ENCODE measurements around the gene LEMD3. TPM values are rescaled to one million over a fixed set of nuclear protein-coding genes. Genes with fewer than 3 reads are reported as not detected.

The LEMD3 gene
- 10 to 100 TPM; 33.7 to 46.1 (median 41.0) TPM for polyA plus RNA-seq (ENCODE audit: insufficient read length in 4 of 4)

GRCh38 chr12:65169320-65170208, at the start of gene LEMD3:
Gene LEMD3, plus strand, starts transcription at chr12:65169583. Its CDS starts 14 bp downstream, at chr12:65169597.
- DNase-seq (ENCODE audit: low read depth in 4 of 4, low spot score in 3 of 4), result peak; percentile 90 to 93 (median 92)

GRCh38 chr12:65121049-65121955, 48.1 kb upstream of the LEMD3 start, which contains the start of gene WIF1:
Gene WIF1, minus strand, starts transcription at chr12:65121305. Its CDS starts 114 bp downstream, at chr12:65121191.
- DNase-seq (ENCODE audit: low read depth in 4 of 4, low spot score in 3 of 4), result peak in 1 of 4 donors; percentile 21

GRCh38 chr12:65121956-65122469, 47.4 kb upstream of the LEMD3 start:
- DNase-seq (ENCODE audit: low read depth in 4 of 4, low spot score in 3 of 4), result no peak

- no peak for DNase-seq (ENCODE audit: low read depth in 4 of 4, low spot score in 3 of 4)
These were observed 46.7 kb upstream of the LEMD3 start for GRCh38 chr12:65122703-65123102.

GRCh38 chr12:65123435-65124063, 45.8 kb upstream of the LEMD3 start:
- peak in 2 of 4 donors; percentile 23 for DNase-seq (ENCODE audit: low read depth in 4 of 4, low spot score in 3 of 4)

GRCh38 chr12:65125247-65125646, 44.1 kb upstream of the LEMD3 start:
- no peak for DNase-seq (ENCODE audit: low read depth in 4 of 4, low spot score in 3 of 4)

- DNase-seq (ENCODE audit: low read depth in 4 of 4, low spot score in 3 of 4), result no peak
These were observed 43.4 kb upstream of the LEMD3 start for GRCh38 chr12:65125975-65126374.

- no peak for DNase-seq (ENCODE audit: low read depth in 4 of 4, low spot score in 3 of 4)
These were observed 42.9 kb upstream of the LEMD3 start for GRCh38 chr12:65126482-65126881.

- DNase-seq (ENCODE audit: low read depth in 4 of 4, low spot score in 3 of 4), result no peak
These were observed 35.5 kb upstream of the LEMD3 start for GRCh38 chr12:65133879-65134278.

- DNase-seq (ENCODE audit: low read depth in 4 of 4, low spot score in 3 of 4), result no peak
These were observed 30.0 kb upstream of the LEMD3 start for GRCh38 chr12:65139389-65139788.

- no peak for DNase-seq (ENCODE audit: low read depth in 4 of 4, low spot score in 3 of 4)
These were observed 28.6 kb upstream of the LEMD3 start for GRCh38 chr12:65140738-65141137.

GRCh38 chr12:65147312-65147905, 22.0 kb upstream of the LEMD3 start:
- no peak for DNase-seq (ENCODE audit: low read depth in 4 of 4, low spot score in 3 of 4)

GRCh38 chr12:65152012-65152411, 17.4 kb upstream of the LEMD3 start:
- DNase-seq (ENCODE audit: low read depth in 4 of 4, low spot score in 3 of 4), result no peak

- no peak for DNase-seq (ENCODE audit: low read depth in 4 of 4, low spot score in 3 of 4)
These were observed 16.8 kb upstream of the LEMD3 start for GRCh38 chr12:65152596-65152995.

GRCh38 chr12:65155784-65156183, 13.6 kb upstream of the LEMD3 start:
- DNase-seq (ENCODE audit: low read depth in 4 of 4, low spot score in 3 of 4), result no peak

- DNase-seq (ENCODE audit: low read depth in 4 of 4, low spot score in 3 of 4), result no peak
These were observed 13.0 kb upstream of the LEMD3 start for GRCh38 chr12:65156366-65156841.

GRCh38 chr12:65157091-65157490, 12.3 kb upstream of the LEMD3 start:
- DNase-seq (ENCODE audit: low read depth in 4 of 4, low spot score in 3 of 4), result no peak

GRCh38 chr12:65162609-65163008, 6.8 kb upstream of the LEMD3 start:
- no peak for DNase-seq (ENCODE audit: low read depth in 4 of 4, low spot score in 3 of 4)

- no peak for DNase-seq (ENCODE audit: low read depth in 4 of 4, low spot score in 3 of 4)
These were observed 5.1 kb upstream of the LEMD3 start for GRCh38 chr12:65164244-65164643.

- no peak for DNase-seq (ENCODE audit: low read depth in 4 of 4, low spot score in 3 of 4)
These were observed 4.6 kb upstream of the LEMD3 start for GRCh38 chr12:65164774-65165173.
